HepG2 (cell line): ENCODE data around the gene GLB1L. TPM values are rescaled to one million over a fixed set of nuclear protein-coding genes. Genes with fewer than 3 reads are reported as not detected.

ENCODE experiments used
- ARID2 ChIP-seq: sonication (generic); formaldehyde crosslinking; IDR thresholded peaks from 2 replicates; pipeline ENCODE4 v1.8.1; 2022; ENCODE audit warnings: mild to moderate bottlenecking, missing genetic modification reagents, borderline replicate concordance
- BRD4 ChIP-seq: sonication (generic); formaldehyde crosslinking; IDR thresholded peaks from 2 replicates; pipeline ENCODE4 v1.4.0; 2020; ENCODE audit warnings: missing genetic modification reagents
- DNMT1 ChIP-seq: sonication (generic); formaldehyde crosslinking; IDR thresholded peaks from 2 replicates; pipeline ENCODE4 v1.5.1; 2020; ENCODE audit warnings: mild to moderate bottlenecking, missing genetic modification reagents
- FOXK1 ChIP-seq: sonication (generic); formaldehyde crosslinking; IDR thresholded peaks from 2 replicates; pipeline ENCODE4 v1.4.0; 2020; ENCODE audit warnings: low read depth, missing genetic modification reagents, borderline replicate concordance
- JUND ChIP-seq: sonication (generic); formaldehyde crosslinking; IDR thresholded peaks from 2 replicates; pipeline ENCODE4 v1.8.0; 2022; ENCODE audit warnings: mild to moderate bottlenecking, missing genetic modification reagents
- KLF16 ChIP-seq, 2 experiments: sonication (generic) in 1 of 2; formaldehyde crosslinking in 1 of 2; IDR thresholded peaks; 2 replicates each; pipeline versions ENCODE4 v1.6.1 to v1.8.0; 2016 to 2023; ENCODE audit warnings: missing genetic modification reagents in 2 of 2, missing compliant biosample characterization in 1 of 2
- MIER3 ChIP-seq: IDR thresholded peaks from 2 replicates; pipeline ENCODE4 v1.6.1; 2016; ENCODE audit warnings: missing compliant biosample characterization, borderline replicate concordance
- PCBP2 ChIP-seq: fragments of 200-400 bp; formaldehyde crosslinking; optimal IDR thresholded peaks from 2 replicates; pipeline ENCODE3; 2018; ENCODE audit warnings: low read length, low read depth; ENCODE audit not compliant: poor library complexity, severe bottlenecking
- RBAK ChIP-seq: sonication (generic); formaldehyde crosslinking; IDR thresholded peaks from 2 replicates; pipeline ENCODE4 v1.5.1; 2020; ENCODE audit warnings: mild to moderate bottlenecking, missing genetic modification reagents
- RBM22 ChIP-seq: fragments of 200-400 bp; formaldehyde crosslinking; optimal IDR thresholded peaks from 2 replicates; pipeline ENCODE3; 2017; ENCODE audit warnings: mild to moderate bottlenecking, low read length, moderate library complexity
- RBM39 ChIP-seq: fragments of 200-400 bp; formaldehyde crosslinking; IDR thresholded peaks from one replicate; pipeline ENCODE4 v1.6.1; 2018; ENCODE audit warnings: antibody characterized with exemption, mild to moderate bottlenecking, low read depth, low read length; ENCODE audit not compliant: poor library complexity, severe bottlenecking
- ZKSCAN5 ChIP-seq: sonication (generic); formaldehyde crosslinking; IDR thresholded peaks from 2 replicates; pipeline ENCODE4 v1.5.1; 2020; ENCODE audit warnings: mild to moderate bottlenecking, missing genetic modification reagents
- polyA plus RNA-seq, 8 experiments: library from polyadenylated mRNA; depleted of rRNA in 3 of 8; stranded (reverse) in 7 of 8; unstranded in 1 of 8; fragments of >200 nt; fragmentation: Illumina TruSeq in 4 of 8; extraction: Trizol in 4 of 8; gene quantifications; 2 replicates each; pipeline versions ENCODE4 v1.2.1 to v1.2.3, GENCODE V29; 2011 to 2016; ENCODE audit warnings: low read depth in 4 of 8, missing spikeins in 1 of 8, mixed read lengths in 1 of 8; ENCODE audit not compliant: insufficient read depth in 1 of 8
- total RNA-seq, 5 experiments: library from RNA; depleted of rRNA; stranded (reverse); fragments of >200 nt; fragmentation: Illumina TruSeq; extraction: Trizol; gene quantifications; 2 replicates each; pipeline ENCODE4 v1.2.3, GENCODE V29; 2016; ENCODE audit warnings: low read depth in 1 of 5
- TF ChIP-seq, protein P1 (sequence below): sonication (generic); formaldehyde crosslinking; IDR thresholded peaks from 2 replicates; pipeline ENCODE4 v1.5.1; 2020; ENCODE audit warnings: missing genetic modification reagents, mild to moderate bottlenecking, borderline replicate concordance
- TF ChIP-seq, protein P2 (sequence below): IDR thresholded peaks from 2 replicates; pipeline ENCODE4 v1.6.1; 2016
- TF ChIP-seq, protein P3 (sequence below): sonication (generic); formaldehyde crosslinking; IDR thresholded peaks from 2 replicates; pipeline ENCODE4 v1.4.0; 2020; ENCODE audit warnings: missing genetic modification reagents
- TF ChIP-seq, protein P4 (sequence below): sonication (generic); formaldehyde crosslinking; IDR thresholded peaks from 2 replicates; pipeline ENCODE4 v1.8.0; 2022; ENCODE audit warnings: mild to moderate bottlenecking, missing genetic modification reagents, borderline replicate concordance
- TF ChIP-seq, protein P5 (sequence below): sonication (generic); formaldehyde crosslinking; IDR thresholded peaks from 2 replicates; pipeline ENCODE4 v1.4.0; 2020; ENCODE audit warnings: missing genetic modification reagents
- TF ChIP-seq, protein P6 (sequence below): IDR thresholded peaks from 2 replicates; pipeline ENCODE4 v1.6.1; 2018; ENCODE audit warnings: missing genetic modification reagents, mild to moderate bottlenecking, missing compliant biosample characterization

The GLB1L gene
- total and polyA plus RNA-seq, 2 of the 13 experiments (the other 11 are each of a cell fraction or from before 2014, with no cell fraction given) = 6.8 to 7.3 TPM

DNA sequence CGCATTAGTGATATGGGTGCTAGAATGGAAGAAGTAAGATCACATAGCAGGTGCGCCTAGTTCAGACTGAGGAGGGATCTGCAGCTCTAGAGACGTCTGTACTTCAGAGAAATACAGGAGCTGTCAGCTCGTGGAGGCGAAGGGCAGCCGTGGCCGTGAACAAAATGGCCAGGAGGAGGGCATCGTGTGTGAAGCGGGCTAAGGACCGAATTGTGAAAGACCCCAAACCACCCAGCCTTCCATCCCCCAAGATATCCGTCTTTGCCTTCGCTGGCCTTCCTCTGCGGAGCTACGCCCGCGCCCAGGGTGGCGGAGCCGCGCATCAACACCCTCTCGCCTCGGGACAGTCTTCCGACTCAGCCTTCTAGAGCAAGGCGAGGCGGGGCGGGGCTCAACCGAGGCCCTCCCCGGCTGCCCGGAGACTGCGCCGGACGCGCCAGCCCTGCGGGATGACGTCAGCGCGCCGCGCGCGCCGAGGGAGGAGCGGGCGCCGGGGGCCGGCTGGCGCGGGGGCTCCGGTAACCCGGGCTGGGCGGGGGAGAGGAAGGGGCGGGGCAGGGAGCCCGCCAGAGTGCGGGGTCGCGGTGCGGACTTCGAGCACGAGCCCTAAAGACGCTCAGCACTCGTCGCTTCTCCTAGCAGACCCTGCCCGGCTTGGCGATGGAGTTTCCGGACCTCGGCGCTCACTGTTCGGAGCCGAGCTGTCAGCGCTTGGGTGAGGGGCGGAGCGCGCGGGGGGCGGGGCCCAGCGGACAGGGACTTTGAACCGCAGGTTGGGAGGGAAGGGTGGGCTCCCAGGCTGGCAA is 38.7 kb downstream of the GLB1L start, which contains the start of gene ZFAND2B (continued):
- TF ChIP-seq, protein P1, sequence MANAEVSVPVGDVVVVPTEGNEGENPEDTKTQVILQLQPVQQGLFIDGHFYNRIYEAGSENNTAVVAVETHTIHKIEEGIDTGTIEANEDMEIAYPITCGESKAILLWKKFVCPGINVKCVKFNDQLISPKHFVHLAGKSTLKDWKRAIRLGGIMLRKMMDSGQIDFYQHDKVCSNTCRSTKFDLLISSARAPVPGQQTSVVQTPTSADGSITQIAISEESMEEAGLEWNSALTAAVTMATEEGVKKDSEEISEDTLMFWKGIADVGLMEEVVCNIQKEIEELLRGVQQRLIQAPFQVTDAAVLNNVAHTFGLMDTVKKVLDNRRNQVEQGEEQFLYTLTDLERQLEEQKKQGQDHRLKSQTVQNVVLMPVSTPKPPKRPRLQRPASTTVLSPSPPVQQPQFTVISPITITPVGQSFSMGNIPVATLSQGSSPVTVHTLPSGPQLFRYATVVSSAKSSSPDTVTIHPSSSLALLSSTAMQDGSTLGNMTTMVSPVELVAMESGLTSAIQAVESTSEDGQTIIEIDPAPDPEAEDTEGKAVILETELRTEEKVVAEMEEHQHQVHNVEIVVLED (CRISPR knock-in tag) = peak; percentile 96
- TF ChIP-seq MIER3 (CRISPR knock-in tag) (peak; percentile 87; the same call in 1 of the 2 replicates), RBAK (CRISPR knock-in tag) (no peak), PCBP2 (peak; percentile 38), JUND (CRISPR knock-in tag) (0 out of 2 replicates have a peak, but pooled peaks have one; percentile 68), FOXK1 (CRISPR knock-in tag) (no peak; the same call in 1 of the 2 replicates), ARID2 (CRISPR knock-in tag) (peak; percentile 98), BRD4 (CRISPR knock-in tag) (peak; percentile 91), RBM22 (peak; percentile 90), KLF16 (CRISPR knock-in tag; IDR thresholded peaks at IDR 0.05) (no peak; a peak in 2 of 4 replicates), DNMT1 (CRISPR knock-in tag) (no peak), ZKSCAN5 (no peak; the same call in 1 of the 2 replicates), RBM39 (peak; percentile 76)
- TF ChIP-seq, protein P2, sequence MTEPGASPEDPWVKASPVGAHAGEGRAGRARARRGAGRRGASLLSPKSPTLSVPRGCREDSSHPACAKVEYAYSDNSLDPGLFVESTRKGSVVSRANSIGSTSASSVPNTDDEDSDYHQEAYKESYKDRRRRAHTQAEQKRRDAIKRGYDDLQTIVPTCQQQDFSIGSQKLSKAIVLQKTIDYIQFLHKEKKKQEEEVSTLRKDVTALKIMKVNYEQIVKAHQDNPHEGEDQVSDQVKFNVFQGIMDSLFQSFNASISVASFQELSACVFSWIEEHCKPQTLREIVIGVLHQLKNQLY = no peak
- TF ChIP-seq, protein P3, sequence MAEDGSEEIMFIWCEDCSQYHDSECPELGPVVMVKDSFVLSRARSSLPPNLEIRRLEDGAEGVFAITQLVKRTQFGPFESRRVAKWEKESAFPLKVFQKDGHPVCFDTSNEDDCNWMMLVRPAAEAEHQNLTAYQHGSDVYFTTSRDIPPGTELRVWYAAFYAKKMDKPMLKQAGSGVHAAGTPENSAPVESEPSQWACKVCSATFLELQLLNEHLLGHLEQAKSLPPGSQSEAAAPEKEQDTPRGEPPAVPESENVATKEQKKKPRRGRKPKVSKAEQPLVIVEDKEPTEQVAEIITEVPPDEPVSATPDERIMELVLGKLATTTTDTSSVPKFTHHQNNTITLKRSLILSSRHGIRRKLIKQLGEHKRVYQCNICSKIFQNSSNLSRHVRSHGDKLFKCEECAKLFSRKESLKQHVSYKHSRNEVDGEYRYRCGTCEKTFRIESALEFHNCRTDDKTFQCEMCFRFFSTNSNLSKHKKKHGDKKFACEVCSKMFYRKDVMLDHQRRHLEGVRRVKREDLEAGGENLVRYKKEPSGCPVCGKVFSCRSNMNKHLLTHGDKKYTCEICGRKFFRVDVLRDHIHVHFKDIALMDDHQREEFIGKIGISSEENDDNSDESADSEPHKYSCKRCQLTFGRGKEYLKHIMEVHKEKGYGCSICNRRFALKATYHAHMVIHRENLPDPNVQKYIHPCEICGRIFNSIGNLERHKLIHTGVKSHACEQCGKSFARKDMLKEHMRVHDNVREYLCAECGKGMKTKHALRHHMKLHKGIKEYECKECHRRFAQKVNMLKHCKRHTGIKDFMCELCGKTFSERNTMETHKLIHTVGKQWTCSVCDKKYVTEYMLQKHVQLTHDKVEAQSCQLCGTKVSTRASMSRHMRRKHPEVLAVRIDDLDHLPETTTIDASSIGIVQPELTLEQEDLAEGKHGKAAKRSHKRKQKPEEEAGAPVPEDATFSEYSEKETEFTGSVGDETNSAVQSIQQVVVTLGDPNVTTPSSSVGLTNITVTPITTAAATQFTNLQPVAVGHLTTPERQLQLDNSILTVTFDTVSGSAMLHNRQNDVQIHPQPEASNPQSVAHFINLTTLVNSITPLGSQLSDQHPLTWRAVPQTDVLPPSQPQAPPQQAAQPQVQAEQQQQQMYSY (CRISPR knock-in tag) = no peak
- TF ChIP-seq, protein P4, sequence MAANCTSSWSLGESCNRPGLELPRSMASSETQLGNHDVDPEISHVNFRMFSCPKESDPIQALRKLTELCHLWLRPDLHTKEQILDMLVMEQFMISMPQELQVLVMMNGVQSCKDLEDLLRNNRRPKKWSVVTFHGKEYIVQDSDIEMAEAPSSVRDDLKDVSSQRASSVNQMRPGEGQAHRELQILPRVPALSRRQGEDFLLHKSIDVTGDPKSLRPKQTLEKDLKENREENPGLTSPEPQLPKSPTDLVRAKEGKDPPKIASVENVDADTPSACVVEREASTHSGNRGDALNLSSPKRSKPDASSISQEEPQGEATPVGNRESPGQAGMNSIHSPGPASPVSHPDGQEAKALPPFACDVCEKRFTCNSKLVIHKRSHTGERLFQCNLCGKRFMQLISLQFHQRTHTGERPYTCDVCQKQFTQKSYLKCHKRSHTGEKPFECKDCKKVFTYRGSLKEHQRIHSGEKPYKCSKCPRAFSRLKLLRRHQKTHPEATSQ (CRISPR knock-in tag) = peak; percentile 60; the same call in 1 of the 2 replicates
- TF ChIP-seq, protein P5, sequence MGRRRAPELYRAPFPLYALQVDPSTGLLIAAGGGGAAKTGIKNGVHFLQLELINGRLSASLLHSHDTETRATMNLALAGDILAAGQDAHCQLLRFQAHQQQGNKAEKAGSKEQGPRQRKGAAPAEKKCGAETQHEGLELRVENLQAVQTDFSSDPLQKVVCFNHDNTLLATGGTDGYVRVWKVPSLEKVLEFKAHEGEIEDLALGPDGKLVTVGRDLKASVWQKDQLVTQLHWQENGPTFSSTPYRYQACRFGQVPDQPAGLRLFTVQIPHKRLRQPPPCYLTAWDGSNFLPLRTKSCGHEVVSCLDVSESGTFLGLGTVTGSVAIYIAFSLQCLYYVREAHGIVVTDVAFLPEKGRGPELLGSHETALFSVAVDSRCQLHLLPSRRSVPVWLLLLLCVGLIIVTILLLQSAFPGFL (CRISPR knock-in tag) = no peak
- TF ChIP-seq, protein P6, sequence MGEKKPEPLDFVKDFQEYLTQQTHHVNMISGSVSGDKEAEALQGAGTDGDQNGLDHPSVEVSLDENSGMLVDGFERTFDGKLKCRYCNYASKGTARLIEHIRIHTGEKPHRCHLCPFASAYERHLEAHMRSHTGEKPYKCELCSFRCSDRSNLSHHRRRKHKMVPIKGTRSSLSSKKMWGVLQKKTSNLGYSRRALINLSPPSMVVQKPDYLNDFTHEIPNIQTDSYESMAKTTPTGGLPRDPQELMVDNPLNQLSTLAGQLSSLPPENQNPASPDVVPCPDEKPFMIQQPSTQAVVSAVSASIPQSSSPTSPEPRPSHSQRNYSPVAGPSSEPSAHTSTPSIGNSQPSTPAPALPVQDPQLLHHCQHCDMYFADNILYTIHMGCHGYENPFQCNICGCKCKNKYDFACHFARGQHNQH = peak; percentile 83; the same call in 1 of the 2 replicates
